Measurements from ENCODE around the gene KCMF1.
"Not testable (repeated sequence)": the region's sequence is repeated elsewhere in the genome, so short reads cannot be mapped to it uniquely, and the experiment has no call there.

KCMF1 gene

DNA sequence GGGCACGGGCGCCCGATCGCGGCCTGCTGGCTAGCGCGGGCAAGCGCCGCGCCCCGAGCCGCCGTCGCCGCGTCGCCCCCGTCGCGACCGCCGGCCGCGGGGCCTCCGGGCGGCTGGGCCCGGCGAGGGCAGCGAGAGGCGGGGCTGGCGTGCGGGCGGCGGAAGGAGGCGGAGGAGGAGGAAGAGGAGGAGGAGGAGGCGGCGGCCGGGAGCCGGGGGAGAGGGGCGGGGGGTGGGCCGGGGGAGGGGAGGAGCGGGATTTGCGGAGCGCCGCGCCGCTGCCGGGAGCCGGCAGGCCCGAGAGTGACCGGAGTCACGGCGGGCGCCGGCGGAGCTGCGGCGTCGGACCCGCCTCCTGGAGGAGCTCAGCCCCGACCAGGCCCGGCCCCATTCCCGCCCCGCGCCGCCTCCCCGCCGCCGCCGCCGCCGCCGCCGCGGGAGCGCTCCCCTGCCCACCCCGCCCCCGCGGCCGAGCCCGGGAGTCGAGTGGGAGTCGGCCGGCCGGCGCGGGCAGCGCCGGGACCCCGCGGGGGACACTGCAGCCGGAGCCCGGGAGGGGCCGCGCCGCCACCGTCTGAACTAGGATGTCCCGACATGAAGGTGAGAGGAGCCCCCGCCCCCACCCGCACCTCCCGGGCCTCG is at the start of gene KCMF1:
Gene KCMF1 (plus strand): TSS at position 294 of the 642 bp plus-strand sequence. CDS start 291 bp downstream, at position 585.
- peak; percentile 81 for DNase-seq (ENCODE audit: low spot score)

DNA sequence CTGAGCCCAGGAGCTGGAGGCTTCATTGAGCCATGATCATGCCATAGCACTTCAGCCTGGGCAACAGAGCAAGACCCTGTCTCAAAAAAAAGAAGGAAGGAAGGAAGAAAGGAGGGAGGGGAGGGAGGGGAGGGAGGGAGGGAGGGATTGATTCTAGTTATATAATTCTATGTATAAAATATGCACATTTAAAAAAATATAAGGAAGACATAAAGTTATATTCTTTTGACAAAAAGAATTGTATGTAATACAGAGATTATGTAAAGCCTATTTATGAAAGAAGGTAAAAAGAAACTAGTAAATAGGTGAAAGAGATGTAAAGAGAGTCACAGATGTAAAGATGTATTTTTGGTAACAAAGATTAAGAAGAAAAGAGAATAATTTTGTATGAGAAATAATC is 48.0 kb upstream of the KCMF1 start:
- no peak for DNase-seq (ENCODE audit: low spot score)

DNA sequence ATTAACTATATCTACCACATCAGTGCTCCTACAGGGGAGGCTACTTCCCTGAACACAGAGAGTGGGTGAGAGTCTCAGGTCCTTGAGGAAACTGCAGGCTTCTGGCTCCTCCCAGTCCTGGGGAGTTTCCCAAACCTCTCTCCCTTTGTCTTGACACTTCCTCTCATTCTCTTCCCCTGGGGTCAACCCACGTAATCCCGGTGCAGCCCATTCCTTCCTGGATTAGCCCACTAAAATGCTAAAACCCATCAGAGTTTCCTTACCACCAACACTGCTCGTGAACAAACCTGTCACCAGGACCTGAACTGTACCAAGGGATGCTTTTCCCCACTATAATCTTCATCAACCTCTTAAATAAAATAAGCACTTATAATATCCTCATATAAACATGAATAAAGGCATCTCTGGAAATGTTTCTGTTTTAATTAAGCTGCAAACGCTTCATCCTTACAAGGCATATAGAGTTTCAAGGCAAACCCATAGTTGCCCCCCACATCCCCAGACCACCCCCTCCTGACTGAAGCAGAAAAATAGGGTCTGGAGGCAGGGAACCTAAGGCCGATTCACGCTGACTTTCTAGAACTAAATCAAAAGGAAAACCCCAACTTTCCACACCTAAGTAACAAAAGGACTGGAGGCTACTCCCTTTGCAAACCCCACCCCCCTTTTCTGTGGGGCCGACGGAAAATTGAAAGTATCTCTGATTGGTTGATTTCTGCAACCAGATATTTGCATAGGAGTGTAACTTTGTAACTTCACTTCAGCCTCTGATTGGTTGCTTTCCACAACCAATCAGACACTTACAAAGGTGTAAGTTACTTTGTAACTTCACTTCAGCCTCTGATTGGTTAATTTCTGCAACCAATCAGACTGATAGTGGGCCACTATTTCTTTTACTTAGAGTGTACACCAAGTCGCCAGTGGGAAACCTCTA is 46.5 kb upstream of the KCMF1 start:
- DNase-seq (ENCODE audit: low spot score), result no peak

DNA sequence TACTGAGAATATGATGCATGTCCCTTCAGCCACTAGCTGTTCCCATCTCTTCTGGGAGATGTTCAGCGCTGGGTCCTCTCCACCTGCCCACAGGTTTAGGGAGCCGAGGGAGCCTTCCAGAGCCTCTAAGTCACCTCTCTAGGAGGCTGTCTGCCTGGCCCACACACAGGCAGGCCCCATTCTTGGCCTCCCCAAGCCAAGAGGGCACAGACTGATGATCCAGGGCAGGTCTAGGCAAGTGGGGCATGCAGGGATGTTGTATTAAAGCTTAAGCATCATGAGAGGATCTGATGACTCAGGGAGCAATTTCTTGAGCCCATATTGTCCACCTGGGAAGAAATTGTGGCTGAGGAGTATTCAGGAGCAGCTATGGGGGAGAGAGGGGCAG is 45.6 kb upstream of the KCMF1 start:
- DNase-seq (ENCODE audit: low spot score), result no peak

DNA sequence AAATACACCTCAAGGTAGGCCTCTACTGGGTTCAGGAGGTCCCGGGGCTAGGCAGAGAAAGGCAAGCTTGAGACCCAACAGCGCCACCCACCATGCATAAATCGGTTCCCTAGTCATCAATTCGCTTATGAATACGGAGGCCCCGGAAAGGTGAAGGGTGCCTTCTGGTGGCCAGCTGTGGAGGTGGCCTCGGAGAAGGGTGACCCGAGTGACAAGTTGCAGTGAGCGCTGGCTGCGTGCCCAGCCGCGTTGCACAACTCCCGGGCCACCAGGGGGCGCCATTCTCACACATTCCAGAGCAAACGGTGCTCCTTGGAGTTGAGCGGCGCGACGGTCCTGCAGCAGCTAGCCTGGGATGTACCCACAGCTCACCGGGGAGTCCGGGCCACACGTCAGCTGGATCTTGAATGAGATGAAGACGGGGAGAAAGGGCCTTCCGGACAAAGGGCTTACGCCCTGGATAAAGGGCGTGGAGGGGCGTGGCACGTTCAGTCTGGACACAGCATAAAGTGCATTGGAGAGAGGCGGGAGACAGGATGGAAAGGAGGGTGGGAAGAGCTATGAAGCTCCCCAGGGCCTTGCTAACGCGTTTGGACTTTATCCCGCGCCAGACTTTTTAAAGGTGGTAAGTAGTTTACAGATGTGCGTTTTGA is 45.1 kb upstream of the KCMF1 start:
- peak; percentile 81 for DNase-seq (ENCODE audit: low spot score)

DNA sequence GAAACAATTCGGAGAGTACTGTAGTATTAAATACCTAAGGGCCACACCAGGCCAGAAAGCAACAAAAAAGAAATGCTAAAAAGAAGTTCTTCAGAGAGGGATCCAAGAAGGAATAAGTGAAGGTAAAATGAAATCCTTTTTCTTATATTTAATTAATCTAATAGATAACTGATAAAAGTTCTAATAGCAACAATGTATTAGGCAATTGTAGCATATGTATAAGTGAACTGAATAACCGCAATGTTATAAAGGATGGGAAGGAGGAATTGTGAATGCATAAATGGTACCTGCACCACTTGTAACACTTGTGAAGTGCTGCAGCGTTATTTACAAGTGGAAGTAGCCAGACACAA is 43.7 kb upstream of the KCMF1 start:
- no peak for DNase-seq (ENCODE audit: low spot score)

DNA sequence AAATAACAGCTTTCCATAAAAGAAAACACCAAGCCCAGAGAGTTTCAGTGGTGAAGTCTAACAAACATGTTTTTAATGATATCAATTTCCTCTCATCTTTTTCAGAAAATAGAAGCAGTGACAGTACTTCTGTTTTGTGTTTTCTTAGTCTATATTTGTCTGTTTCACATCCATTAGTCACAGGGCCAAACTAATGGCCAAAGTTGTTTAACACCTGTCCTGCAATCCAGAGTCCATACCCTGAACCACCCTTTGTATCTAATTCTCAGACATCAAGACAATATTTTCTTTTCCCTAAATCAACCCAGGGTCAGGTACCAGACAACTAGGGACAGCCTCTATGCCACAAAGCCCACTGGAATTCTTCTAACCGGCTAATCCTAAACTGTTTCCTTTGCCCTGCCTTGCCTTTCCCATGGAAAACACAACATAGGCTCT is 39.6 kb upstream of the KCMF1 start:
- no peak for DNase-seq (ENCODE audit: low spot score)

DNA sequence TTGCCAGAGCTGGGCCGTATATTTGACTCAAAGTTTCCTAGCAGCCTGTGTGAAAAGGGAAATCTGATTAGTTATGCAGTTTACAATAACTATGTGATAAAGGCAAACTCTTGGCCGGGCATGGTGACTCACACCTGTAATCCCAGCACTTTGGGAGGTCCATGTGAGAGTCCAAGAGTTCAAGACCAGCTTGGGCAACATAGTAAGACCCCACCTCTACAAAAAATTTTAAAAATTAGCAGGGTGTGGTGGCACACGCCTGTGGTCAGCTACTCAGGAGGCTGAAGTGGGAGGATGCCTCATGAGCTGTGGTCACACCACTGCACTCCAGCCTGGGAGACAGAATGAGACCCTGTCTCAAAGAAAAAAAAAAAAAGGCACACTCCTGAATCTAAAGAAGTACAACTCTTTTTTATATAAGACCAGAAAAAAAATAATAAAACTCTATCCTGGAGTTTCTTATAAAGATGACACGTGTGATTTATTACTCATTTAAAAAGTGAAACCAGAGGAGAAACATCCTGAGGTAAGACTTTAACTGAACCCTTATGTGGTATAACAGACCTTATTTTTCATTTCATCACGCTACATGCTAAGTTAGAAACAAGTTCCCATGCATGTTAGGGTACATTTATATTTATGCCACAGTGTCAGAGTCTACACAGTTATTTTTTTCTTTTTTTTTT is 32.6 kb upstream of the KCMF1 start:
- no peak for DNase-seq (ENCODE audit: low spot score)

DNA sequence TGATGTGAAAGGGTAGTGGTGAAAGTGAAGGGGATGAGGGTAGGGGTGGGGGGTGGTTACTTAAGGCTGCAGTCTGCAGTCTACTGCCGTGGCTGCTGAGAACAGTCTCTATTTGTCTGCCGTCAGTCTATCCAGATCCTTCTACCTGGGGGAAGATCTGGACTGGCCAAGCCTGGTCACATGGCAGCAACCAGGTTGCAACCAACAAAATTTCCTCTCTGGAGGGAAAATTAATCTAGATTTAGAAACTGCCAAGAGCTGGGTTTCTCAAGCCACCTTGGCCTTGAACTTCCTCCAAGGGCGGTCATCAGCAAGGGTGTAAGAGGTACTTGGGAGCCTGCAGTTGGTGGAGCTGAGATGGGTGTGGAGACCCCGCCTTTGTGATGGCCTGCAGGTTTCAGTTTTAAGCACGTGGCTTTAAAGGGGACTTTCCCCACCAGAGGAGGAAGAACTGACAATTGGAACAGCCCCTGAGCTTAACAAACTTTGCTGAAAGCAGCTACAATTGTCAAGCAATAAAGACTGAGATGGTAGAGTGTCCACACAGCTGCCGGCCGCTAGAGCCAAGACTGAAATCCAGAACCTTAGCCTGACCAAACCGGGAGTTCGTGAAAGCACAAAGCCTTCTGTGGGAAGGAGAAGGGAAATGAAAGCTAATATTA is 31.4 kb upstream of the KCMF1 start:
- DNase-seq (ENCODE audit: low spot score), result peak; percentile 74

DNA sequence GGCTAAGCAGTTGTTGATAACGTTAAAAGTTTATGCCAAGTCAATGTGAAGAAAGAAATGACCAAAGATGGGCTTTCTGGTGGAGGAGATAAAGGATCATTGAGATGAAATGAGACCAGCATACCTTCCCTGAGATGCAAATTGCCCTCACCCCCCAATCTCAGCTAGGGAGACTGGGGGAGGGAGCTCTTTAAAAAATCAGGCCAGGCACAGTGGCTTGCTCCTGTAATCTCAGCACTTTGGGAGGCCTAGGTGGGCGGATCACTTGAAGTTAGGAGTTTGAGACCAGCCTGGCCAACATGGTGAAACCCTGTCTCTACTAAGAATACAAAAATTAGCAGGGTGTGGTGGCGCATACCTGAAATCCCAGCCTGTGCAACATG is 30.9 kb upstream of the KCMF1 start:
- DNase-seq (ENCODE audit: low spot score), result no peak

DNA sequence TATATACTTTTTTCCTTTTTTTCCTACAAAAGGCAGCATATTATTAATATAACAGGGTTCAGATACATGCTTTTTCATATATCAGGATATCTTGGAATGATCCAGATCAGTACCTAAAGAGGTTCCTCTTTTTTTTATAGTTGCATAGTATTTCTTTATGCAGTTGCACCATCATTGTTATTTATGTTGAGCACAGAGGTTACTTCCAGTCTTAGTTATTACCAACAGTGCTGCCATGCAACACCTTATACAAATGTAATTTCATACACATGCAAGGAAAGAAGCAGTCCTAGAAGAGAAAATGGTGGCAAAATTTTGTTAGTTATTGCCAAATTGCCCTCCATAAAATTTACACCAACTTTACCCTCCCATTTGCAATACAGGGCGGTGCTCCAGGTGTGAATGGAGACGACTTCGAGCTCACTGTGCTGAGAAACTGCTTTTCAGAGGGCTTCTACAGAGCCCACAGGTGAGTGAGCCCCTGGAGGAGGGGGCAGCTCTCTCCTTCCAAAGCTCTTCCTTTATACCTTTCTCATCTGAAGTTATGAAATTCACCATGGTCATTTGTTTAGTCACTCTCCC is 30.0 kb upstream of the KCMF1 start:
- no peak for DNase-seq (ENCODE audit: low spot score)

DNA sequence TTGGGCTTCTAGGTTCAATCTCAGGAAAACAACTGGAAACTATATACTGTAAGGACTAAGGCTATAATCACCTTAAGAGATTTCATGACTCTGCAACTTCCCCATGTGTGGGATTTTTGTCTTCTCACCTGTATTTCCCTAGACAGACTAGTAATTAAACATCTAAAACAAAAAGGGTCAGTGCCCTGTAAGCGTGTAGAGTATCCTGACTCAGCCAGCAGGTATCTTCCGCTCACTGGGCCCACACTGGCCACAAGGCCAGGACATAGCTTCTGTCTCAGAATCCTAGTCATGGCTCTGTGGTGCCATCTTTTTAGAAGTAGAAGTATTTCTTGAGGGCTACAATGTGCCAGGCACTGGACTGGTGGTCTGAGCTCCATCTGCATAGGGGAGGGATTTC is 28.8 kb upstream of the KCMF1 start:
- DNase-seq (ENCODE audit: low spot score), result no peak

DNA sequence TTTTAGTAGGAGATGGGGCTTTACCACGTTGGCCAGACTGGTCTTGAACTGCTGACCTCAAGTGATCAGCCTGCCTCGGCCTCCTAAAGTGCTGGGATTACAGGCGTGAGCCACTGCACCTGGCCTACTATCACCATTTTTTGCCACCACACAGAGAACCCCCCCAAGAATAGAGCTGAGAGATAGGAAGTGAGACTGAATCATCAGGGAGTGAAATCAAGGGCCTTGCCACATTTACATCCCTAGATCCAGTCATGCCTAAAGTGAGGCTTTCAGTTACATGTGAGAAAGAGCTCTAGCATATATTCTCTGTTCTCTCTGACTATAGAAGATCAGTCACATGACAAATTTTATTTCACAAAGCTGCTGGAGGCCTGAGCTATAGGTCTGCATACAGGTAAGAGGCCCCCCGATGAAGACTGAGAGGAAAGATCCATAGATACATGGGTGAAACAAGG is 28.0 kb upstream of the KCMF1 start:
- DNase-seq (ENCODE audit: low spot score), result peak; percentile 52

DNA sequence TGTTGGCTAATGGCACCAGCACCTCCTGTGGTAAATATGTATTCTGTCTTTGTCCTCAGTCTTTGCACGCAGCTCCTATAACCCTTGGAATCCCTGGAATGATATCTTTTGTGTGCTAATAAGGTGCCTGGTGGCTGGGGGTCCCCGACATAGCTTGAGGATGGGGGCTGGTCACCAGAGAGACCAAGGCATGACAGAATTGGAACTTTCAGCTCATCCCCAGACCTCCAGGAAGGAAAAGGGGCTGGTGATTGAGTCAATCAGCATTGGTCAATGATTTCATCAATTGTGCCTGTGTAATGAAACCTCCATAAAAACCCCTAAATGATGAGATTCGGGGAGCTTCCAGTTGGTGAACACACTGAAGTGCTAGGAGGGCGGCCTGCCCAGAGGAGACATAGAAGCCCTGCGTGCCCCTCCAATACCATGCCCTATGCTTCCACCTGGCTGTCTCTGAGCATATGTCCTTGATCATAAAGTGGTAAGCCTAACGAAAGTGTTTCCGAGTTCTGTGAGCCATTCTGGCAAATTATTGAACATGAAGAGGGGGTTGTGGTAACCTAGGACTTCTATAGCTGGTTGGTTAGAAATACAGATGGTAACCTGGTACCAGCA is 26.6 kb upstream of the KCMF1 start:
- no peak for DNase-seq (ENCODE audit: low spot score)

DNA sequence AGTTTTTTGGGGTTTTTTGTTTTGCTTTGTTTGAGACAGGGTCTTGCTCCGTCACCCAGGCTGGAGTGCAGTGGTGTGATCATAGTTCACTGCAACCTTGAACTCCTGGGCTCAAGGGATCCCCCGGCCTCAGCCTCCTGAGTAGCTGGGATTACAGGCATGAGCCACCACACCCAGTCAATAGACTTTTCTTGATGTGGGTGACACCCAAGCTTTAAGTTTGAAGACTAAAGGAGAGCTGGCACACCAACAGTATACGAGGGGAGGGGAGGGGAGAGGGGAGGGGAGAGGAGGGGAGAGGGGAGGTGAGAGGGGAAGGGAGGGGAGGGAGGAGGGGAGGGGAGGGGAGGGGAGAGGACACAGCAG is 25.1 kb upstream of the KCMF1 start:
- not testable (repeated sequence) for DNase-seq (ENCODE audit: low spot score)

DNA sequence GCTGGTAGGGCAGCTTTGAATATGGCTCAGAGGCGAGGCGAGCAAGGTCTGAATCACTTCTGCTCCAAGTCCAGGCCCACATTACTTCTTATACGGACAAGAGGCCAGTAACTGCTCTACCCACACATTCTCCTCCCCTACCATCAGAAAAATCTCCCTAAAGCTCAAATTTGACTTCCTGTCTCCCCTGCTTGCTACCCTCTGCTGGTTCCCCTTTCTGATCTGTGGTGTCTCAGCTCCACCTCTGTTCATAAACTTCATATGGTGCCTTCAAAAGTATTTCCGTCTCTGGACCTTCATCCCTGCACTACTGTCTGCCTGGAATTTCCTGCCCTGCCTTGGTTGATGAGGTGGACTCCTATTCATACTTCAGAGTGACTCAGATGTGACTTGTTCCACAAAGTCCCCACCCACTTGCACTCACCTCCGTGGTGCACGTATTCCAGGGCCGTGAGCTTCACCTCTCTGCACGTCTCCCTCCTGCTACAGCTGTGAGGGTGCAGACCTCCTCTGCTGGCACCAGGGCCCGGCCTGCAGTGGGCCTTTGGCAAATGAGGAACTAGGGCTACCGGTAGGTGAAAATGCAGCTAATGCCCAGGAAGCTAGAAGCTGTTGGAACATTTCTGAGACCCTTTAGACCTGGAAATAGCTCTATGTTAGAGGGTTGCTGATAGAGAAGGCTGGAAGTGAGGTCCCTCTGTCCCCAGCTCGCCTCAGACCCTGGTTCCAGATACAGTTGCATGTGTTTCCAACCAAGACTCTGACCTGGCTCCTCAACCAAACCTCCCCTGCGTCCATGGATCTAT is 24.6 kb upstream of the KCMF1 start:
- DNase-seq (ENCODE audit: low spot score), result peak; percentile 72

DNA sequence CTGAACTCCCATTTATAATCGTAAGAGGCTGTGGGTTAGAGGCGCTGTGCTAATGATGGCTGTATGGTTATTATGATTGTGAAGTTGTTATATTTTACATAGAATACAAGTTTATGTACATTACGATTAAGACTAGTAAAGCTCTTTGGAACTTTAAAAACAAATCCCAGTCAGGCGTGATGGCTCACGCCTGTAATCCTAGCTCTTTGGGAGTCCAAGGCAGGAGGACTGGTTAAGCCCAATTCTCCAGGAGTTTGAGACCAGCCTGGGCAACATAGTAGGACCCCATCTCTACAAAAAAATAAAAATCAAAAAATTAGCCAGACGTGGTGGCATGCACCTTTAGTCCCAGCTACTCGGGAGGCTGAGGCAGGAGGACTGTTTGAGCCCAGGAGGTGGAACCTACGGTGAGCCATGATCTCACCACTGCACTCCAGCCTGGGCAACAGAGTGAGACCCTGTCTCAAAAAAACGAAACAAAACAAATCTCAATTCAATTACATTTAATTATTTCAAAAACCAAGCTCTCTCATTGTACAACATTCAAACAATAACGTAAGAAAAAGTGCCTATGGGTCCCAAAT is 23.9 kb upstream of the KCMF1 start:
- DNase-seq (ENCODE audit: low spot score), result no peak

DNA sequence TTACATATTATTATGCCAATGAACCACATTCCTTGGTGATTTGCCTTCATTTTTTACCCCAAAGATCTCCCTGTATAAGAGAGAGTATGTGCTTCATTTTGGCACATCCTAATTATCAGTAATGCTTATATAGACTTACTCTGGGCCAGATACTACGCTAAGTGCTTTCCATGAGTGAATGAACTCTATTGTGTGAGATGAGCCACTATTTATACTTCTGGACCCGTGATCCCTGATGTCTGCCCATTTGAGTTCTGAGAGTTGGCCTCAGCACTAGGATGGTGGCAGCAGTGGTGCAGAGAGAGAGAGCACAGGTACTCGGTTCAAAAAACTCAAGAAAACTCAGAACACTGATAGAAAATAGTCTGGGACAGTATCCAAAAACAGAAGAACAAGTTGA is 17.4 kb upstream of the KCMF1 start:
- DNase-seq (ENCODE audit: low spot score), result no peak

DNA sequence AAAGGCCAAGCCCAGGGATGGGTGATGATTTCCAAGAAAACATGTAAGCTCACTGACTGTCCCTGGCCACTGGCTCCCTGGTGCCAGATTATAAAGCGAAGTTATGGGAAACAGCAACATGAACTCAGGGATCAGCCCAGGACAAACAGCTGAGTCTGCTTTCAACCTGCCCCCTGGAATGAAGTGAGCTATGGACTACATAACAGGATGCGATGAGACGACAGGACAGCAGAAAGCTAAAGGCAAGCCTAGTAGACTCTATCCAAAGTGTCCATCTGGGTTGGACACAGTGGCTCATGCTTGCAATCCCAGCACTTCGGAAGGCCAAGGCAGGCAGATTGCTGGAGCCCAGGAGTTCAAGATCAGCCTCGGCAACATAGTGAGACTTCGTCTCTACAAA is 16.6 kb upstream of the KCMF1 start:
- no peak for DNase-seq (ENCODE audit: low spot score)

Measured in germinal center (tissue), 1 donor.